Aorta (tissue), 5 donors: Measurements from ENCODE around the gene SNCA. TPM values are rescaled to one million over a fixed set of nuclear protein-coding genes. Genes with fewer than 3 reads are reported as not detected.

ENCODE experiments used
- ATAC-seq: fragments of 200-7000 bp; cut with Tn5 transposase; one replicate; pipeline ENCODE4 v1.9.1; 2022; ENCODE audit warnings: moderate library complexity; ENCODE audit not compliant: low FRiP score
- DNase-seq, 2 donors: peaks; one replicate each; pipeline ENCODE4 v3.0.0-alpha.2; 2020
- H3K27ac ChIP-seq, 2 donors: one replicate each; pipeline ENCODE4 v1.5.1; 2013; ENCODE audit warnings: low read length in 2 of 2, mild to moderate bottlenecking in 2 of 2, moderate library complexity in 2 of 2, control low read depth in 1 of 2, inconsistent platforms in 1 of 2, low read depth in 1 of 2
- H3K27me3 ChIP-seq, 2 donors: one replicate each; pipeline ENCODE4 v1.6.1; 2013; ENCODE audit warnings: control low read depth in 1 of 2, low read length in 1 of 2, mild to moderate bottlenecking in 1 of 2, moderate library complexity in 1 of 2; ENCODE audit not compliant: insufficient read depth in 2 of 2, control insufficient read depth in 1 of 2
- H3K36me3 ChIP-seq, 2 donors: one replicate each; pipeline ENCODE4 v1.6.1; 2013; ENCODE audit warnings: control low read depth in 1 of 2, low read length in 1 of 2, mild to moderate bottlenecking in 1 of 2; ENCODE audit not compliant: insufficient read depth in 2 of 2, control insufficient read depth in 1 of 2
- H3K4me1 ChIP-seq, 2 donors: one replicate each; pipeline ENCODE4 v1.6.1; 2013; ENCODE audit warnings: low read length in 2 of 2, control low read depth in 1 of 2, mild to moderate bottlenecking in 1 of 2, moderate library complexity in 1 of 2; ENCODE audit not compliant: insufficient read depth in 2 of 2, control insufficient read depth in 1 of 2
- H3K4me3 ChIP-seq, 2 donors: one replicate each; pipeline ENCODE4 v1.5.1; 2013; ENCODE audit warnings: low read length in 2 of 2, control low read depth in 1 of 2, mild to moderate bottlenecking in 1 of 2
- H3K9me3 ChIP-seq: one replicate; pipeline ENCODE4 v1.6.1; 2013; ENCODE audit warnings: mild to moderate bottlenecking, low read length; ENCODE audit not compliant: control insufficient read depth
- WGBS, 2 donors: extraction: QIAGEN DNeasy Blood & Tissue Kit; methylation state at CpG; one replicate each; pipeline ENCODE4 v1.1.7; 2013; 5-methylcytosine and 5-hydroxymethylcytosine counted together
- intact Hi-C, 2 donors: fragments of 100-400 bp; cut with DNase I; formaldehyde crosslinking; loops; one replicate each; pipeline versions ENCODE4 v1.14.2 to v1.15.0; 2022
- polyA plus RNA-seq, 2 donors: library from polyadenylated mRNA; stranded (reverse); fragments of 200-250 nt; gene quantifications; one replicate each; pipeline ENCODE4 v1.2.3, GENCODE V29; 2013
- total RNA-seq, 2 donors: library from RNA; stranded (reverse); fragmentation: NEBNext Ultra II Directional; extraction: Animal tissue kit (Norgen Biotek cat#: 25700); gene quantifications; one replicate each; pipeline ENCODE4 v1.2.1, GENCODE V29; 2021
- donor health status: healthy with polysubstance abuse.
- donor health status: Bipolar disorder and iron deficiency.
- donor health status: DM: no; HTN: no; CAD: no.
- donor health status: DM: no; HTN: no; CAD: no.
- donor health status: DM: yes; HTN: yes; CAD: no.

SNCA gene
- total and polyA plus RNA-seq, 4 donors, result 4.2 to 12.6 (median 9.0) TPM

GRCh38 chr4:89855236-89855635, 18.3 kb upstream of the SNCA start:
- Histone ChIP-seq H3K27ac (no peak overlapping the region), H3K36me3 (no peaks in the 10 kb centered on the region), H3K4me3 (no peak overlapping the region), H3K27me3 (no peaks in the 10 kb centered on the region), H3K4me1 (no peaks in the 10 kb centered on the region), H3K9me3 (peaks cover 2% of the 10 kb centered on the region)
- 75 to 83% methylated on average over 3 of the region's 3 CpGs for WGBS, 2 donors
- ATAC-seq (no peak), DNase-seq (no peak)
- intact Hi-C loops, result no loop called here

- intact Hi-C loops, result no loop called here
- no peak for ATAC-seq
- Histone ChIP-seq H3K9me3 (no peaks in the 10 kb centered on the region), H3K27ac (no peak overlapping the region), H3K27me3 (no peaks in the 10 kb centered on the region), H3K4me1 (no peaks in the 10 kb centered on the region), H3K36me3 (no peaks in the 10 kb centered on the region), H3K4me3 (no peak overlapping the region)
- no peak for DNase-seq
- WGBS, 2 donors, result 92 to 95% methylated on average over 1 of the region's 1 CpG
Measured at GRCh38 chr4:89847571-89848325, 10.8 kb upstream of the SNCA start.

GRCh38 chr4:89839558-89839957, 2.6 kb upstream of the SNCA start:
- H3K4me3 ChIP-seq, result no peak overlapping the region
- ATAC-seq (no peak), DNase-seq (no peak)
- no peaks in the 10 kb centered on the region for H3K36me3 ChIP-seq
- H3K9me3 ChIP-seq, result no peaks in the 10 kb centered on the region
- H3K27ac ChIP-seq, result no peak overlapping the region
- H3K27me3 ChIP-seq, result no peaks in the 10 kb centered on the region
- intact Hi-C loops, result no loop called here
- WGBS, 2 donors, result 59 to 63% methylated on average over 1 of the region's 1 CpG
- H3K4me1 ChIP-seq, result peaks cover 0 to 2% of the 10 kb centered on the region in 2 donors

- H3K27ac ChIP-seq, result no peak overlapping the region
- H3K4me1 ChIP-seq, result peaks cover 0 to 2% of the 10 kb centered on the region in 2 donors
- H3K27me3 ChIP-seq, result no peaks in the 10 kb centered on the region
- peak overlapping the region in 1 of 2 donors; percentile 32 for H3K4me3 ChIP-seq
- intact Hi-C loops, result no loop called here
- H3K36me3 ChIP-seq, result no peaks in the 10 kb centered on the region
- no peak for ATAC-seq
- DNase-seq, result no peak
- no peaks in the 10 kb centered on the region for H3K9me3 ChIP-seq
- WGBS, 2 donors, result 3 to 6% methylated on average over 8 of the region's 8 CpGs
Measured at GRCh38 chr4:89837993-89838390, 1.0 kb upstream of the SNCA start.

- Histone ChIP-seq H3K27ac (no peak overlapping the region), H3K36me3 (no peaks in the 10 kb centered on the region), H3K4me1 (peaks cover 0 to 2% of the 10 kb centered on the region in 2 donors), H3K27me3 (no peaks in the 10 kb centered on the region), H3K4me3 (peak overlapping the region; percentile 29 to 32), H3K9me3 (no peaks in the 10 kb centered on the region)
- DNase-seq, result no peak
- 0 to 2% methylated on average over 30 of the region's 30 CpGs for whole genome bisulfite sequencing, 2 donors
- peak; percentile 65 for ATAC-seq
- intact Hi-C loops, result no loop called here
Measured at GRCh38 chr4:89837385-89837992, 528 bp upstream of the SNCA start.

- peaks cover 0 to 2% of the 10 kb centered on the region in 2 donors for H3K4me1 ChIP-seq
- 4 to 6% methylated on average over 32 to 33 of the region's 33 CpGs for WGBS, 2 donors
- H3K9me3 ChIP-seq, result no peaks in the 10 kb centered on the region
- H3K4me3 ChIP-seq, result no peak overlapping the region
- peaks cover 0 to 3% of the 10 kb centered on the region in 2 donors for H3K27me3 ChIP-seq
- intact Hi-C loops, result no loop called here
- ATAC-seq (peak; percentile 34), DNase-seq (peak in 1 of 2 donors; percentile 67)
- no peak overlapping the region for H3K27ac ChIP-seq
- H3K36me3 ChIP-seq, result no peaks in the 10 kb centered on the region
Measured at GRCh38 chr4:89836031-89836745, 773 bp downstream of the SNCA start.

- intact Hi-C loops, result no loop called here
- Histone ChIP-seq H3K27me3 (peaks cover 0 to 3% of the 10 kb centered on the region in 2 donors), H3K9me3 (no peaks in the 10 kb centered on the region), H3K4me3 (no peak overlapping the region), H3K27ac (no peak overlapping the region), H3K4me1 (peaks cover 0 to 2% of the 10 kb centered on the region in 2 donors), H3K36me3 (no peaks in the 10 kb centered on the region)
- ATAC-seq, result no peak
- no peak for DNase-seq
- WGBS, 2 donors, result 65 to 66% methylated on average over 1 of the region's 1 CpG
Measured at GRCh38 chr4:89835413-89835812, 1.5 kb downstream of the SNCA start.

GRCh38 chr4:89834486-89835209, 2.3 kb downstream of the SNCA start:
- no peak overlapping the region for H3K27ac ChIP-seq
- no peak for DNase-seq
- no peak for ATAC-seq
- no peaks in the 10 kb centered on the region for H3K36me3 ChIP-seq
- H3K27me3 ChIP-seq, result peaks cover 0 to 3% of the 10 kb centered on the region in 2 donors
- no peak overlapping the region for H3K4me3 ChIP-seq
- intact Hi-C loops, result no loop called here
- peaks cover 0 to 2% of the 10 kb centered on the region in 2 donors for H3K4me1 ChIP-seq
- no peaks in the 10 kb centered on the region for H3K9me3 ChIP-seq
- 50 to 90% methylated on average over 1 of the region's 1 CpG for WGBS, 2 donors
